ENCODE data around the gene SESN3.
"Not testable (repeated sequence)": the region's sequence is repeated elsewhere in the genome, so short reads cannot be mapped to it uniquely, and the experiment has no call there.

SESN3 gene

DNA sequence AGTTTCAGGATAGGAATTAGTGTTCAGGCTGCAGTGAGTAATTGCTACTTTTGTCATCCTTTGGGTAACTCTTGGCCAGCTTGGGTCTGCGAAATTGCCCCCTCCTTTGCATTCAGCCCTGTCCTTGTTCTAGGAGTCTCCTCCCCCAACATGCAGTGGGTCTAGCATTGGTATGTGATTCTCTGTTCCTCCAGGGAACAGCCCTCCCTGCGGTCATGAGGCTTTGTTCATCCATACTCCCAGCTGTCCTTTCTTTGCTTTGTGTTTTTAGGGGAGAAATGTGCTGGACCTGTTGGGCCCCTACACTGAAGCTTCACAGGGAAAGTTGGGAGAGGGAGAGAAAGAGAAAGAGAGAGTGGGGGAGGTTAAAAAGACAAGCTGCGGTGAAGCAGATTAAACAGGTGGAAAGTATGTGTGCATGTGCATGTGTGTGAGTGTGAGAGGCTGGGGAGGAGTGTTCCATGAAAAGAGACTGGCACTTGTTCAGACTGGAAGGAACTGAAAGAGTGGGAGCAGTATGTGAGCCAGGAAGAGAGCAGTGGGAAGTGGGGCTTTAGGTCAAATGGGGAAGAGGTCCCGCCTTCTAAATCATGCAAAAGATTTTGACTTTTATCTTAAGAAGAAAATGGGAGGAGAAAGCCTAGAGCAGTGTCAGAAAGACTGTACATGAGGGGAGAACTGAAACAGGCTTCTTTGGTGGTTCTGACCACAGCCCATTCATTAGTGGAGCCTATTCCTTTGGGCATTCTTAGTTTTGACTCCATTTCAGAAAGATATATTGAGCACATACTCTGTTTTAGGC is 17.9 kb upstream of the SESN3 start:
- DNase-seq: peak; percentile 31

DNA sequence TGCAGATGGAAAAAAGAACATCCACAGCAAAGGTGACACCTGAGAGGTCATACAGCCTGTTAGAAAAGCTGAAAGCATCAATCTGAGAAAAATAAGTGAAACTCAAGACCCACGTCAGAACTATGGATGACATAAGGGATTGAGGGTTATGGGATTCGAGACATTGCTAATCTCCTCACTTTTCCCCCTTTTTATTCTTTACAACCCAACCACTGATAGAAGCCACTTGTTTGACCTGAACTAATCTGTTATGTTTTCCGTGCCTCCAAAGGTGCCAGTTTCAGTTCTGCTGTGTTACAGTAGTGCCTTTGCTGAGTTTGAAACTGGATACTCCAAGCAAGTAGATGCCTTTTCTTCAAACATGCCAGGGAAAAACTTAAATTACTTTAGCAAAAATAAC is 16.9 kb upstream of the SESN3 start:
- no peak for DNase-seq

DNA sequence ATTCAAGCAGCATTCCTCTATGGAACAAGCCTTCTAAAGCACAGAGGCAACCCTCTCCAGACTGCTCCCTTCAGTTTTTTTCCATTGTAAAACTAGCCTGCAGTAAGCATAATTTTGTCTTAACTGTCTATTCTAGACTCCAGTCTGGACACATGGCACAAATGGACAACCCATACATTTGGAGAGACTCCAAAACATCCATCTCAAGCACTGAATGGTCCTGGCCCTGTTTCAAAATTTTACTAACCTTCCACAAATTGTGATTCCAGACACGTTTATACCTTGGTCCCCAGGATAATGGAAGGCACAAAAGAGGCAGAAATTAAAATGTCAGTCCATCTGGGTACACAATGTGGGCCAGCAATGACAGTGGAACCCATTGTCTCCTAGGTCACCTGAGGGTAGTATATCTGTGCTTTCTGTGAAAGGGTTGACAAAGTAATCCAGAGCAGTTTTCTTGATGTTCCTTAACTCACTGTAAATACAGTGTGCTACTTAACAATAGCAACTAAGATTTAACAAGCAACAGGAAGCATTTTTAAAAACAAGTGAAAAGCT is 16.2 kb upstream of the SESN3 start:
- peak; percentile 97 for DNase-seq

DNA sequence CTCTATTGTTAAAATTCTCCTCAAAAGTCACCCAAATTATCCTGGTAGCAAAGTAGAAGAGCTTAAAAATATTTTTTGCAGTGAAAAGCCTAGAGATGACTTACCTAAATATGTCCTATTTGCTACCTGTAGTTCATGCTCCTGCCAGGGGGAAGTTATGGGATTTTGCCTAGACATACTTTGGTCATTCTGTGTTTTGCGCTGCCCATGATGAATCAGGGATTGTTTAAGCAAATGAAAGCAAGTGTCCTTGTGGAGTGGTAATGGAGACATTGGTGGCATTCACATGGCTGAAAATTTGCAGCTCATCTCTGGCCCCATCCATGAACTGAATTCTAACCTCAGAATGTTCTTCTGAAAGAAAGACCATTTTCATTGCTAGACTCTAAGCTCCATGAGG is 14.6 kb upstream of the SESN3 start:
- no peak for DNase-seq

DNA sequence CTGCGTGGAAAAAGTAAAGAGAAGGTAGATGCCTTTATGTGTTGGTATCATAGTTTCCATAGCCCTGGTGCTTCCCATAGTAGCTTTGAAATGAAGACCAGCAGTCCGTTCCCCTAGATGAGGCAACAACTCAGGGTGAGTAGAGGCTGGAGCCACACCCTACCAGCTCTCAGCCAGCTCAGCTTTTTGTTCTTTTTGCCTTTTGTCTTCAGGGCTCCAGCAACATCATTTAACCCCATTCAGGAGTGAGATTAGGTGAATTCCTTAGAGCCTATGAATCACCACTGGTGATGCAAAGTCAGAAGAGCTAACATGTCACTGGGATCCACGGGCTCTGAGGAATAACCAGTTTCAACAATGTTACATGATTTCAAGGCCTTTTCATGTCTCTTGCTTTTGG is 14.0 kb upstream of the SESN3 start:
- no peak for DNase-seq

DNA sequence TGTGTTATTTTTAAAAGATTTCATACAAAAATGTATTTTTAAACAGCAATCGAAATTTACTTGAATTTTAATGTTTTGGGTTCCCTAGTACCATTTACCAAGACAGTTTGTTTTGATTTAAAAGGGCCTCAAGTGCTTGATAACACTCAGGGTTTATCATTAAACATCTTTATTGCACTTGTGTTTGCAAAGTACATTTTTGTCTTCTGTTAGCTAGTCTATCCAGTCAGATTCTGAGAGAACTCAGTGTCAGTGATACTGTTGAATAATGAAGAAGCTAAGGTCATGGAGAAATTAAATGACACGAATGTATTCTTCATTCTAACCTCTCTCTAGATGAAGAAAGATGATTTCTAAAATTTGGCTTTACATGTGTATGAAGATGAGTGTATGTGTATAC is 12.7 kb upstream of the SESN3 start:
- no peak for DNase-seq

DNA sequence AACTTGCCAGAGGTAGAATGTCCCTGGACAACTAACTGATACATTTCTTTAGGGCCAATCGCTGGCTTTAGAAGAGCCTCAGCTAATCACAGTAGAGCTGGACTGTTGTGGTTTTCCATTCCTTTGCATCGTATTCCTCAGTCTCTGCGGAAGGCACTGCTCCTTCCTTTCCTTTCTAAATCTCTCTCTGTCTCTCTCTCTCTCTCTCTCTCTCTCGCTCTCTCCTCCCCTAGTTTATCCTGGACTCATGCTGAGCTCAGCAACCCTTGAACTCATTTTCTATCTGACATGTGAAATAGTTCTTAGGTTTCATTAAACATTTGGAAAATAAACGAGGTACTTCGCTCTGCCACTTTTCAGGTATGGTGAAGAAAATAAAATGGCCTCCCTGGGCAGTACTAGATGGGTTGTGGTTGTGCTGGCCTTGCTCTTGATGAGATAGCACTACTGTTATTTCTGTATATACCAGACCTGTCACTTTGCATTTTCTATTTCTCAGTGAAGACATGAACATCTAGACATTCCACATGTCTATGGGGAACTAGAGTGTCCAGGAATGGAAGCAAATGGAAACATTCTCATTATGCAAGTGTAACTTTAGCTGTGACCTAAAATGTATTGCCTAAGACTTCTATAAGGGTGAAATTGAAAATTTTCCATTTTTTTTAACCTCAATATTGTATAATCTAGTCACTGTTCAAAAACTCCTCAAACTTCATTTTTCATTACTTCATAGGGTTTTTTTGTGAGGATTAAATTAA is 12.0 kb upstream of the SESN3 start:
- no peak for DNase-seq

DNA sequence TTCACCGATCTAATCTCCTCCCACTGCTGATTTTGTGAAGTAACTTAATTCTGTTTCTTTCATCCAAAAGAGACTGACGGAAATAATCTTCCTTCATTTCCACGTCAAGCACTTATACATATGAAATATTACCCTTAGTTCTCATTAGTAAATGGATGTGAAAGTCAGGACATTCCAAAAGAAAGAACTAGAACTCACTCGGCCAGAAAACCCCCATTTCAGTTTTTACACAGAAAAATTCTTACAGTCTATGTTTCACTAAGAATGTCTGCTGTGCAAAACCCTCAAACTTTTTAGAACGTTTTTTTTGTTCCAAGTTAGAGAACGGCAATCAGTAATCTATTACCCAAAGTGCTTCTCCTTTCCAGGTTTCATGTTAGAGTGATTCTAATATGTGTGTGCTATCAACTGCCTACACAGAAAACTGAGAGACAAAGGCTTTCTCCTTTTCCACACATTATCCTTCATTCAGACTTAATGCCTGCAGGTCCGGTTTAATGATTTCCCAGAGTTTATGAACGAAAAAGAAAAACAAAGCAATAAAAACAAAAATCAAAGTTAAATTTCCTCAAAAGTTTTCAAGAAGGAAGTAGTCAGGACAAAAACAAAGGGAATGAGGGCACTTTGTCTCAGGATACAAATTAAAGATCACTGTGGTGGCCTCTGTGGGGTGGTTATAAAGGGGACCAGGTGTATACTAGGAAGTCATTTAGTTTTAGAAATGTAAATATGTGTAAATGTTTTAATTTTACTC is 11.3 kb upstream of the SESN3 start:
- no peak for DNase-seq

DNA sequence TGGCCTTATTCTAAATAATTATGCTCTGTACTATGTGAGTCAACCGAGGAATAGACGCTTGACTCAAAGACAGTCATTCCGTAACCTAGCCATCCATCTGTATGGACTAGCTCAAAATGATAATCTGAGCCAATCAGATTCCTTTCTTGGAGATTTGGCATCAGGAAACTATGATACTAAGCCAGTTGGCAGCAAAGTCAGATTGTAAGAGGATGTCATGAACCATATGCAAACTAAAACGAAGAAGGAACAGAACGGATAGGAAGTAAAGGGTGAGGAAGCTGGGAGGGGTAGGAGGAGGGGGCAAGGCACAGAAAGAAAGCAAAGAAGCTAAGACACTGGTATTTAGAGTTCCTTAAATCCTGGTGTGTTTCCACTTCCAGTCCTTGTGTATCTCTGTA is 10.7 kb upstream of the SESN3 start:
- no peak for DNase-seq

DNA sequence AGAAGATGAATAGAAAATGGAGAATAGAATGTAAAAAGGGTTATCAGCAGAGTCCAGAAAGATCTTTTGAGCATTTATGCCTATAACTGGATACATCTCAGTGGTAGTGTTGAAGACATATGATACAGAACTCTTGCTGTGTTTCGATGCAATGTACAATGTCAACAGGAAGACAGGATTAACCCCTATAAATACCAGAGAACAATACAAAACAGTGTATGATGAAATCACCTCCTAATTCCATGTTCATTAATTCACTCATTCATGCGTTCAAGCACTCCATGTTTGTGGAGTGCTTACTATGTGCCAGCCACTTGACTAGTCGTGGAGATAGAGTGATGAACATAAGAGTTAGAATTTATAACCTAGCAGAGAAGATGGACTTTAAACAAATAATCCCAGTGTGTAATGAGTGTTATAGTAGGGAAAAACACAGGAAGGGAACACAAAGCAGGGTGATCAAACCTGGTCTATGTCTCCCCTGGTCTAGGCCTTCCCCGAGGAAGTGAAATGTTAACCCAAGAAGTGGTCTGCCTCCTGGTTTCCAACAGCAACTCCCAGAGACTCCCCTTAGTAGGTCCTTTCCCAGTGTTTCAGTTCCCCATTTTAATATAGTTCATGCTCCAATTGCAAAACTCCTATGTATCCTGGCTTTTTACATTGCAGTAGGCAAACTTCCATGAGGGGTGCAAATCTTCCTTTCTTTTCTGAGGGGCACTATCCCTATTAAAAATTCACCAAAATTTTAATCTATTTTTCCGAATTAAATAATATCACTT is 9.1 kb upstream of the SESN3 start:
- no peak for DNase-seq

DNA sequence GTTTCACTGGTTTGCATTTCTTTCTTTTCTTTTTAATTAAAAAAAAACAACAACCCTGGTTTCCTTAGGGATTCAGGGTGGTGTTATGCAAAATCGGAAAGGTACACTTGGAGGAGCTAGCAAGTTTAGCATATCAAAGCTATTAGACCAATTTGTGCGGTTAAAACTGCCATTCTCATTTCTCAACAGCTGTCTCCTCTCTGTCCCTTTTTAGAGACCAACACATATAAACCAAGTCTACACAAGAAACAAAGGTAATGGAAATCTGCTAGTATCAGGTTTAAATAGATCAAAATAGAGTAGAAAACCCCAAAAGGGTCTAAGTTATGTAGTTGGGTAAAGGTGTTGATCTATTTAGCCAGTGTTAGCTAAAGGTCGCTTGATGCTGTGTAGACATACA is 1.7 kb upstream of the SESN3 start:
- peak; percentile 61 for DNase-seq

DNA sequence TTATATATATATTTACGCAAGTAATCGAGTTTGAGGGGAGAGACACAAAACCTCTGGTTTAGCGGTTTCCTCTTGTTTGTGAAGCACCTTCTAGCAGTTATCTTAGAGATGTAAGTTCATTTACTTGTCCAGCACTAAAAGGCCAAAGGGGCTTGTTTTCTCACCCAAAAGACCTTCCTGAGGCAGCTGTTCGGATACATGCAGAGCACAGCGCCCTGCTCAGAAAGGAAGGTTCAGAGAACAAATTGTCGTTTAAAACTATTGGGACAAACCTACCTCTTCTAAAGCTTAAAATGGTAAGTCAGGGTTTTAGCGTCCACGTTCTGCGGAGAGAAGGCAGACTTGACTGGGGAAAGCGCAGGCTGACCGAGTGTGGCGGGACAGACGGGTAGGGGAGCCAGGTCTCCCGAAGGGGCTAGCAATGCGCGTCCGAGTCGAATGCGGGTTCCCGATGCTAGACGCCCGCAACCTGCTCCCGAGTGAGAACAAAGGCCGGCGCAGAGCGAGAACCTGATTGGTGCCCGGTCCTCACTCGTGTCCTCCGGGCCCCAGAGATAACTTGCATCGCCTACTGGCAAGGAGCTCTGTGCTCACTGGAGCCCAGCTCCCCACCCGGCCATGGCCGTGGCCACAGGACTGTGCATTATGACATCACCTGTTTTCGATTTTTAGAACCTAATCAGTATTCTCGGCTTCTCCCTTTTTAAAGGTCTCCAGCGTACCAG is 1.0 kb upstream of the SESN3 start:
- peak; percentile 91 for DNase-seq

DNA sequence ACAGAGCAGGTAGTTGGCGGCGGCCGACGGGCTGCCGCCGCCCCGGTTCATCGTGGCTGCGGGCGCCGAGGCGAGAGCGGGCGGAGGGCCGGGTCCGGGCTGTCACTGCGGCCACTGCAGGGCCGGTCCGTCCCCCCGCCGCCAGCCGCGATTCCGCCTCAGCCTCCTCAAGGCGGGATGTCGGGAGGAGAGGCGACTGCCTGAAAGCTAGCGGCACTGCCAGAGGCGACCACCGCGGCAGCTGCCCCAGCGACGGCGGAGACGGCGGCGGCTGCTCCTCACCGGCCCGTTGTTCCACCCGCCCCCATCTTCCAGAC is 234 bp downstream of the SESN3 start:
- DNase-seq: no peak

DNA sequence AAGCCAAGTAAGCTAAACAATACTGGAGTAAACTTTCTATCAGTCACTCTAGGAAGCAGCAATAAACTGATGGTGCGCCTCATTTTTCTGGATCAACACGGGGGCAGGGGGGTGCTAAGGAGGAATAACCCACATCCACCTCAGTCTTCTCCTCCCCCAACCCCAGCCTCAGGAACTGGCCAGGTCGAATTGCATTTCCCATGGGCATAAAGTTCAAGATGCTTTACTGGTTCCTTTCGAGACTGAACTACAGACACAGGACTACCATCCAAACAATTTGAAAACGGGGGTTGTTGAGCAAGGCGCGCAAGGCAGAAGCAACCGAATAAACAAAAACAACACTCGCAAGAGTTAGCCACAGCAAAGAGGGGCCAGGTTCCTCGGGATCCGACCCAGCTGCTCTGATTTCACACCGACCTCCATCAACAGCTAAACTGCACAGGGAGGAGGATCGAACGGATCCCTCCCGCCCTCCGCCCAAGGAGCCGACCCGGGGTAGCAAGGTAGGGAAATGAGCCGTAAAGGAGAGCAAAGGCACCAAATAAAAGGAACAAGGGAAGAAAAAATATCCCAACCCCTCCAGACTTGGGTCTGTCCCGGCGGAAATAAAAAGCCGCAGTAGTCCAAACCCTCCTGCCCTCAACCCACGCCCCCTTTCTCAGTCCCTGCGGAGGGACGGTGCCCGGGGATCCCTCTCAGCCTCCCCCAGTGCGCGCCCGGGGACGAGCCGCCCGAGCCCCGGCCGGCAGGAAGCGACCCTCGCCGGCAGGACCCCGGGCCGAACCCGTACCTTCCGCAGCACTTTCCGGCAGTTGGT is 801 bp downstream of the SESN3 start:
- DNase-seq: peak; percentile 59

DNA sequence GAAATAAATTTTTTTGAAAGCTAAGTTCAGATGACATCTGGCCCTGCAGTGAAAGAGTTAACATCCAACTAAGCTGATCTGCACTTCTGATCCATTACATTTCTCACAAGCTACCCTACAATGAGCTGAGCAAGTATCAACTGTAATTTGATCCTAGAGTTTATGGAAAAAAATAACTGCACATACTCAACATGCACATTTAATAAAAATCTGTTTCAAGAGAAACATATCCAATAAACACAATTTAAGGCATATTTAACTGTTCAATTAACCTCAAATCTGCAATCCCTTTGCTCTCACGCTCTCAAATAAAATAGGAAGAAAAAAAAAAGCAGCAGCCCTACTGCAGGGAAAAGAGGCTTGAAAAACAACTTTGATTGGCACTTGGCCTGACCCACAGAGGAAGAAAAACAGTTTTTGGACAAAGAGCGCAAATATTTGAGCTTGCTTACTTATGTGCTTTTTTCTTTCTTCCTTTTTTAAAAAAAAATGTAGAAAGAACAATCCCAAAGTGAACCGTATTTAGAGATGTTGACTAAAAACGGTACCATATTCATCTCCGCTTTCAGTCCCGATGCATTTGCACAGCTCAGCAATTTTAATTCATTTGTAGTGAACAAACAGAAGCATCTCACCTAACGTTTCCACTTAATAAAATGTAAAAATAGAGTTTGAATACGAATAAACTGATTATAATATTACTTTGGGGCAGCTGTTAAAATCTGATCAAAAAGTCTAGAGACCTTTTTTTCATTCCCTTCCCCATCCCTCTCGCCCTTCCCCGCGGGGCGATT is 1.6 kb downstream of the SESN3 start:
- peak; percentile 87 for DNase-seq

DNA sequence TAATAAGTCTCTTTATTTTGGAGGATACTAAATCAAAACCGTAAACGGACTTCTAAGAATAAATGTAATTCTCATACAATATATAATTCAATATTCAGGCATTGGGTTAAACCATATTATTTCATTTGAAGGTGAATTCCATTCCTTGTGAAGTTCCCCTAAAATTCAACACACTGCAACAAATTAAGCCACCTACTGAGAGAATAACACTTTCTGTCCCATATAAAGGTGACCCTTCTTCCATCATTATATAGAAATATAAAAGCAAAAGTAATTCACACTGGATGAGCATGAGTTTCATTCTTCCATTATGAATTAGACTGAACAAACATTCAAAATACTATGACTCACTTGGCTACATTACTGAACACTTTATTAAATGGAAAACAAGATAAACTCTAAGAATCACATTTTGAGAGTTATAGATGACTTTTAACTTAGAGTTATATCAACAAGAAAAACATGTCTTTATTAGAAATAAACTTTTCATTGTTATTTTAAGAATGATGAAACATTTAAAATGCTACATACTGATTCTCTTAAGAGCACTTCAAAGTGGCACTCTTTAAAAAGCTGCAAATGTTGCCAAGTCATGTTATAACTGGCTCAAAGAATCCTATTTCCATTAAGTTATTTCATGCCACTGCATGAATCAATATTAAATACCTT is 2.8 kb downstream of the SESN3 start:
- DNase-seq: no peak

DNA sequence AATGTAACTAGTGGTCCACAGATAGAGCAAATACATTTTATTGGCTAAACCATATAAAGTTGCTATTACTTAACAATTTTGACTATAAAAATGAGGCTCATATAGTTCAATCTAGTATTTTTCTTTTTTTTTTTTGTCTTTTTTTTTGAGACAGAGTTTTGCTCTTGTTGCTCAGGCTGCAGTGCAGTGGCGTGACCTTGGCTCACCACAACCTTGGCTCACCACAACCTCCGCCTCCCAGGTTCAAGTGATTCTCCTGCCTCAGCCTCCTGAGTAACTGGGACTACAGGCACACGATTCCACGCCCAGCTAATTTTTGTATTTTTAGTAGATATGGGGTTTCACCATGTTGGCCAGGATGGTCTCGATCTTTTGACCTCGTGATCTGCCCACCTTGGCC is 3.9 kb downstream of the SESN3 start:
- not testable (repeated sequence) for DNase-seq

DNA sequence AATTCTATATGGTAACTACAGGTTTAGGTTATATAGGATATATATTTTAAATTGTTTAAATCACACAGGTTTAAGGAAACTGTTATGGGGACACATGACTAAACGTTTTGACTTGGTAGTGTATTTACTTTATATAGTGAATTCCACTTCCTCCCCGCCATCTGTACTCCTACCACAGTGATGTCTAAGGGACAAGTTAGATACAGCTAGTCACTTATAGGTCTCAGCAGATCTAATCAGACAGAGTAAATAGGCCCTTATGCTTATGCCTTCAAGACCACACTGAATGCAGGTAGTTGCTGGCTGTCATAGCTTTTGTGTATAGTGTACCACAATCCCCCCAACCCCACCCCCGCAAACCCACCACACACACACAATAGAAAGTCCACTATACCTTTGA is 8.2 kb downstream of the SESN3 start:
- no peak for DNase-seq

DNA sequence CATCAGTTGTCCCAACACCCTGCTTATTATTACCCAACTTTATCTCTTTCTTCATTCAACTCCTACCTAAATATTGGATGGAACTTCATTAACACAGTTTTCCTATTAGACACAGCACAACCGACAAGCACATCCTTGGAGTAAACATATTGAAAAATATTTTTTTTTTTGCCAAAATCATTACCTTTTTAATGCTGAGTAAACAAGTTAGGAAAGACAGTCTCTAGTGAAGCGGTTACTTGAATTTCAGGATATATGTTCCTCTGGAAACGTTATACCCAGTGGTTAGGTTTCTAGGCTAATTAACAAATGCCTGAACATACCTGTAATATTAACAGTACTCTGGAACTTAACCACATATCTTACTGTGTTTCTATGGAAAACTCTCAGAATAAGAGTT is 11.4 kb downstream of the SESN3 start:
- DNase-seq: no peak

DNA sequence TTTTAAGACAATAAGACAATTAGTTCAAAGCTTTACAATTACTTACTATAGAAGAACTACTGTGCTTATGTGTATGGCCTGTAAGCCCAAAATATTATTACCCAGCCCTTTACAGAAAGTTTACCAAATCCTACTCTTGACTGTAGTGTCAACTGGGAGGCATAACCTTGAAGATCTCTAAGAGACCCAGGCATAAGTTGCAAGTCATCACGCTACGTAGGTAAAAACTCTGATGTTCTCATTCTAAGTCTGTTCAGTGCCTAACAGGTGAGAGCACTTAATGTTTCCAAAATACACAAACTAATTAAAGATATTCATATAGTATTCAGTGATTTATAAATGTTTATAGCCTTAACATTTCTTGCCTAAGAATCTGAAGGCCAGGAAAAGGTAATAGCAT is 12.9 kb downstream of the SESN3 start:
- DNase-seq: no peak

All from NCI-H1092 treated with DMSO at 0.1 percent for 48 hours (cell line).